Neural cell (in vitro differentiated cells): ENCODE results near the gene PSMC3. TPM values are rescaled to one million over a fixed set of nuclear protein-coding genes. Genes with fewer than 3 reads are reported as not detected.

ENCODE experiments used
- H2AFZ ChIP-seq: fragments of 200-600, 300-800 bp; sonication (generic), shearing (Covaris generic); 2 replicates; pipeline ENCODE4 v1.6.0; 2014; ENCODE audit warnings: low read depth, mild to moderate bottlenecking, antibody characterized with exemption, low read length, moderate library complexity
- H3F3A ChIP-seq: fragments of 200-600 bp; shearing (Covaris generic); 2 replicates; pipeline ENCODE4 v1.6.1; 2016; ENCODE audit warnings: mild to moderate bottlenecking, moderate library complexity, mixed read lengths, antibody characterized with exemption, low read length; ENCODE audit not compliant: insufficient read depth, poor library complexity, severe bottlenecking
- H3K27ac ChIP-seq: fragments of 200-600, 300-800 bp; sonication (generic), shearing (Covaris generic); 2 replicates; pipeline ENCODE4 v1.5.1; 2014; ENCODE audit warnings: mild to moderate bottlenecking, low read length, moderate library complexity
- H3K27me3 ChIP-seq: fragments of 300-800, 200-600 bp; sonication (generic), shearing (Covaris generic); 2 replicates; pipeline ENCODE4 v1.6.0; 2014; ENCODE audit warnings: mild to moderate bottlenecking, low read depth, low read length, moderate library complexity; ENCODE audit not compliant: insufficient read depth
- H3K36me3 ChIP-seq: fragments of 300-800, 200-600 bp; sonication (generic), shearing (Covaris generic); 2 replicates; pipeline ENCODE4 v1.5.1; 2014; ENCODE audit warnings: mild to moderate bottlenecking, antibody characterized with exemption, low read length, moderate library complexity; ENCODE audit not compliant: insufficient read depth
- H3K4me2 ChIP-seq: fragments of 300-800, 200-600 bp; sonication (generic), shearing (Covaris generic); 2 replicates; pipeline ENCODE4 v1.6.0; 2014; ENCODE audit warnings: mild to moderate bottlenecking, low read length
- H3K4me3 ChIP-seq: fragments of 300-800, 200-600 bp; sonication (generic), shearing (Covaris generic); 2 replicates; pipeline ENCODE4 v1.5.1; 2014; ENCODE audit warnings: mild to moderate bottlenecking, low read length, moderate library complexity
- H3K79me2 ChIP-seq: fragments of 200-600 bp; shearing (Covaris generic); replicated peaks from 2 replicates; pipeline ENCODE4 v1.6.0; 2014; ENCODE audit warnings: mild to moderate bottlenecking, low read length, moderate library complexity; ENCODE audit not compliant: insufficient read depth
- H3K9ac ChIP-seq: fragments of 300-800, 200-600 bp; sonication (generic), shearing (Covaris generic); 2 replicates; pipeline ENCODE4 v1.6.1; 2016; ENCODE audit warnings: mild to moderate bottlenecking, low read length, mixed read lengths
- H3K9me2 ChIP-seq: fragments of 200-600 bp; shearing (Covaris generic); 2 replicates; pipeline ENCODE4 v1.6.1; 2016; ENCODE audit warnings: mild to moderate bottlenecking, low read length, mixed read lengths; ENCODE audit not compliant: insufficient read depth
- H3K9me3 ChIP-seq: fragments of 200-600, 300-800 bp; sonication (generic), shearing (Covaris generic); 2 replicates; pipeline ENCODE4 v1.6.1; 2016; ENCODE audit warnings: mild to moderate bottlenecking, mixed run types, low read length, moderate library complexity, mixed read lengths
- H4K20me1 ChIP-seq: fragments of 200-600 bp; shearing (Covaris generic); 2 replicates; pipeline ENCODE4 v1.6.1; 2016; ENCODE audit warnings: mild to moderate bottlenecking, mixed run types; ENCODE audit not compliant: insufficient read depth
- CTCF ChIP-seq: fragments of 450-650 bp; IDR thresholded peaks from 2 replicates; pipeline ENCODE4 v1.5.1; 2014; ENCODE audit warnings: antibody characterized with exemption, mild to moderate bottlenecking, moderate library complexity; ENCODE audit not compliant: poor library complexity, severe bottlenecking
- EP300 ChIP-seq: fragments of 450-650 bp; conservative IDR thresholded peaks from 2 replicates; pipeline ENCODE4 v1.6.1; 2014; ENCODE audit warnings: antibody characterized with exemption, mild to moderate bottlenecking, moderate library complexity; ENCODE audit not compliant: poor library complexity, severe bottlenecking
- EZH2 ChIP-seq: fragments of 200-600, 300-800 bp; shearing (Covaris generic), sonication (generic); IDR thresholded peaks from 2 replicates; pipeline ENCODE4 v1.6.1; 2014; ENCODE audit warnings: antibody characterized with exemption, low read length, borderline replicate concordance, mild to moderate bottlenecking; ENCODE audit not compliant: insufficient read depth, poor library complexity, severe bottlenecking
- MXI1 ChIP-seq: fragments of 450-650 bp; conservative IDR thresholded peaks from 2 replicates; pipeline ENCODE4 v1.6.1; 2014; ENCODE audit warnings: antibody characterized with exemption, mild to moderate bottlenecking; ENCODE audit not compliant: poor library complexity, severe bottlenecking
- POLR2AphosphoS5 ChIP-seq: IDR thresholded peaks from 2 replicates; pipeline ENCODE4 v1.6.1; 2012
- RAD21 ChIP-seq: fragments of 450-650 bp; conservative IDR thresholded peaks from 2 replicates; pipeline ENCODE4 v1.6.1; 2014; ENCODE audit warnings: antibody characterized with exemption, mild to moderate bottlenecking, moderate library complexity
- REST ChIP-seq: IDR thresholded peaks from 2 replicates; pipeline ENCODE4 v1.6.1; 2012; ENCODE audit warnings: borderline replicate concordance
- SMC3 ChIP-seq: fragments of 450-650 bp; conservative IDR thresholded peaks from 2 replicates; pipeline ENCODE4 v1.6.1; 2014; ENCODE audit warnings: antibody characterized with exemption, mild to moderate bottlenecking, moderate library complexity; ENCODE audit not compliant: poor library complexity
- TAF1 ChIP-seq: IDR thresholded peaks from 2 replicates; pipeline ENCODE4 v1.6.1; 2012; ENCODE audit warnings: low read depth
- polyA minus RNA-seq: library from RNA; depleted of rRNA, polyadenylated mRNA; stranded (reverse); fragments of >200 nt; gene quantifications from 2 replicates; pipeline ENCODE4 v1.2.3, GENCODE V29; 2014
- polyA plus RNA-seq: library from polyadenylated mRNA; depleted of rRNA; stranded (reverse); fragments of >200 nt; gene quantifications from 2 replicates; pipeline ENCODE4 v1.2.3, GENCODE V29; 2014

The PSMC3 gene
- polyA plus RNA-seq: 157 and 172 TPM in 2 replicates
- 94.6 and 113 TPM in 2 replicates for polyA minus RNA-seq

GRCh38 chr11:47426062-47426956 is at the start of gene PSMC3:
Gene PSMC3 (minus strand): TSS chr11:47426439. CDS start chr11:47426279, 160 bp downstream.
- TF ChIP-seq CTCF: no peak
- peak; percentile 92 for TF ChIP-seq REST
- TF ChIP-seq EZH2: no peak
- peak; percentile 92 for TF ChIP-seq POLR2AphosphoS5
- peak; percentile 50 for TF ChIP-seq RAD21
- TF ChIP-seq EP300: peak; percentile 99
- TF ChIP-seq MXI1: peak; percentile 80
- peak; percentile 45 for TF ChIP-seq SMC3
- peak; percentile 85 for TF ChIP-seq TAF1

DNA sequence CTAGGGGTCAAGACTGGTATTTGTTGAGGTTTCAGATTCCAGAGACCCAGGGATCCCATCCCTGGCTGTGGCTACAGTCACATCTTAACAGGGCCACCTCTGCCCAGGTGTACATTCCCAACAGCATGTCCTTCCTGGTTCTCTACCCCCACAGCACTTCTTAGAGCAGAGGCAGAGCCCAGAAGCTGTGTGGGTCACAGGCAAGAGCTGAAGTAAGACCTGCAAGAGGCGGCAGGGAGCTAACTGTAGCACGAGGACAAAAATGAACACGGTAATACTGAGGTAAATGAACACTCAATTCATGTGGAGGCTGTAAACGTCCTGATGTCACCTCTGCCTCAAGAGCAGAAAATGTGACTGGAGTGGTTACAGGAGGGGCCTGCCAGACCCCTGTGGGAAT is 44.4 kb upstream of the PSMC3 start:
- peaks cover 3% of the 10 kb centered on the region for H3K79me2 ChIP-seq
- H3K27ac ChIP-seq: no peak overlapping the region
- TF ChIP-seq REST: no peak
- no peak for TF ChIP-seq TAF1
- no peak for TF ChIP-seq EP300
- H3K9me3 ChIP-seq: no peaks in the 10 kb centered on the region
- H3K9ac ChIP-seq: no peak overlapping the region
- H3K4me2 ChIP-seq: no peak overlapping the region
- peaks cover 25% of the 10 kb centered on the region for H3K36me3 ChIP-seq
- no peak overlapping the region for H2AFZ ChIP-seq
- H3K4me3 ChIP-seq: no peak overlapping the region
- no peaks in the 10 kb centered on the region for H4K20me1 ChIP-seq
- no peaks in the 10 kb centered on the region for H3F3A ChIP-seq
- no peaks in the 10 kb centered on the region for H3K9me2 ChIP-seq
- no peaks in the 10 kb centered on the region for H3K27me3 ChIP-seq

More at GRCh38 chr11:47426062-47426956, at the start of gene PSMC3:
- H3K36me3 ChIP-seq: no peaks in the 10 kb centered on the region
- no peaks in the 10 kb centered on the region for H3K9me3 ChIP-seq
- H3K27me3 ChIP-seq: no peaks in the 10 kb centered on the region
- peak within 1 kb of the TSS; percentile 100 for H2AFZ ChIP-seq
- no peaks in the 10 kb centered on the region for H3F3A ChIP-seq
- H3K79me2 ChIP-seq: peaks cover 12% of the 10 kb centered on the region
- peak within 1 kb of the TSS; percentile 82 for H3K4me3 ChIP-seq
- no peaks in the 10 kb centered on the region for H3K9me2 ChIP-seq
- H4K20me1 ChIP-seq: no peaks in the 10 kb centered on the region
- peak within 1 kb of the TSS; percentile 85 for H3K27ac ChIP-seq
- H3K9ac ChIP-seq: peak within 1 kb of the TSS; percentile 91
- peak within 1 kb of the TSS; percentile 92 for H3K4me2 ChIP-seq
